H1 (cell line): Measurements from ENCODE around the gene DNAJB11. TPM values are rescaled to one million over a fixed set of nuclear protein-coding genes. Genes with fewer than 3 reads are reported as not detected.

Source experiments
- KDM5A ChIP-seq: fragments of 200-600 bp; IDR thresholded peaks from 2 replicates; pipeline ENCODE4 v1.7.1; 2012; ENCODE audit warnings: mild to moderate bottlenecking, low read length, inconsistent platforms, mixed read lengths
- POLR2AphosphoS5 ChIP-seq: IDR thresholded peaks from 2 replicates; pipeline ENCODE4 v1.6.1; 2011; ENCODE audit warnings: low read depth, low read length
- SIRT6 ChIP-seq: IDR thresholded peaks from one replicate; pipeline ENCODE4 v1.7.1; 2012; ENCODE audit warnings: low read length, inconsistent platforms
- polyA plus RNA-seq, 7 experiments: library from polyadenylated mRNA; depleted of rRNA in 3 of 7; stranded (reverse) in 5 of 7; unstranded in 2 of 7; fragments of >200 nt in 5 of 7; fragments of 200-250 nt in 2 of 7; gene quantifications; 1 replicate in 5 of 7; 2 replicates in 1 of 7; 4 replicates in 1 of 7; pipeline versions ENCODE4 v1.2.1 to v1.2.3, GENCODE V29; 2011 to 2013; ENCODE audit warnings: missing spikeins in 2 of 7, mixed read lengths in 2 of 7
- total RNA-seq: library from RNA; stranded (reverse); fragmentation: NEBNext Ultra II Directional; extraction: Animal tissue kit (Norgen Biotek cat#: 25700); gene quantifications from 2 replicates; pipeline ENCODE4 v1.2.1, GENCODE V29; 2021

DNAJB11 gene
- total and polyA plus RNA-seq, 2 of the 8 experiments (the other 6 are each of a cell fraction or from before 2014, with no cell fraction given), result 14.6 to 63.9 TPM

GRCh38 chr3:186600896-186601295 is 30.4 kb downstream of the DNAJB11 start (continued):
- TF ChIP-seq POLR2AphosphoS5 (no peak), KDM5A (no peak), SIRT6 (no peak)
